Heart left ventricle (tissue), 13 donors: ENCODE data around the gene RNF181.

Experiments
- POLR2A ChIP-seq, 2 donors: fragments of 450-650 bp; IDR thresholded peaks; one replicate each; pipeline ENCODE4 v1.6.1; 2017; ENCODE audit warnings: antibody characterized with exemption in 2 of 2, mild to moderate bottlenecking in 2 of 2, moderate library complexity in 2 of 2
- TF ChIP-seq, protein P1 (sequence below), 12 donors: fragments of 200-600 bp; sonication (generic) in 4 of 12; IDR thresholded peaks; one replicate each; pipeline versions ENCODE4 v1.5.0 to v1.8.0; 2018 to 2022; ENCODE audit warnings: antibody characterized with exemption in 12 of 12, mild to moderate bottlenecking in 5 of 12
- donor health status: ischemic (EF 13 %, LVEDD 7.1; RV severe dilation, severe dysfunction).
- donor health status: DM: no; HTN: yes; CAD: no.
- donor health status: DM: no; HTN: no; CAD: no.
- donor health status: ischemic (EF 25% LVEDD 6.9; RV normal size, moderate dysfunction).
- donor health status: ischemic (EF 25% LVEDD 5.7; RV mildly dilated, moderate dysfunction).
- donor health status: ischemic (EF 35%, LVEDD 5.7; RV mildly dilated, moderate dysfunction).
- donor health status: nonischemic (EF 11% LVEDD 7.7; RV severe dilation, severe dysfunction).
- donor health status: DM: yes; HTN: yes; CAD: no.
- donor health status: PGD.
- donor health status: ischemic (EF 29% LVEDD 5.4; RV normal size, mild dysfunction).
- donor health status: nonischemic (EF 23%, LVEDD 6.1; RV moderate dilation, normal function).

DNA sequence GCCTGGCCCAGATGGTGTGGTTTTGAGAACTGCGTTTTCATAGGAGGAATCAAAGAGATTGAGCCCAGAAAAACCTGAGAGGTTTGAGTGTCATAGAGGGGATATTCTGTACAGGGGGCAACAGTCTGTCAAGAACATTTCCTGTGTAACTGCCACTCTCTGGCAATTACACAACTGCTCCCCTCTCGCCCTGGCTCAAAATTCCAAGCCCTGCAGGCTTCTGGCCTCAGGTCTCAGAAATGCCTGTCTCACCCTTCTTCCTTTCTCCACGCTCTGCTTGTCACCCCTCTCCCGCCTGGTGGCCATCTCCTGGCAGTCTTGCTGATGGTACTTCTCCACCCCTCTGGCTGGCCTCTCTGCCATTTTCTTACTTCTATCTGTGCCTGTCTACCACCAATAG, 7.3 kb upstream of the RNF181 start:
- TF ChIP-seq, protein P1, sequence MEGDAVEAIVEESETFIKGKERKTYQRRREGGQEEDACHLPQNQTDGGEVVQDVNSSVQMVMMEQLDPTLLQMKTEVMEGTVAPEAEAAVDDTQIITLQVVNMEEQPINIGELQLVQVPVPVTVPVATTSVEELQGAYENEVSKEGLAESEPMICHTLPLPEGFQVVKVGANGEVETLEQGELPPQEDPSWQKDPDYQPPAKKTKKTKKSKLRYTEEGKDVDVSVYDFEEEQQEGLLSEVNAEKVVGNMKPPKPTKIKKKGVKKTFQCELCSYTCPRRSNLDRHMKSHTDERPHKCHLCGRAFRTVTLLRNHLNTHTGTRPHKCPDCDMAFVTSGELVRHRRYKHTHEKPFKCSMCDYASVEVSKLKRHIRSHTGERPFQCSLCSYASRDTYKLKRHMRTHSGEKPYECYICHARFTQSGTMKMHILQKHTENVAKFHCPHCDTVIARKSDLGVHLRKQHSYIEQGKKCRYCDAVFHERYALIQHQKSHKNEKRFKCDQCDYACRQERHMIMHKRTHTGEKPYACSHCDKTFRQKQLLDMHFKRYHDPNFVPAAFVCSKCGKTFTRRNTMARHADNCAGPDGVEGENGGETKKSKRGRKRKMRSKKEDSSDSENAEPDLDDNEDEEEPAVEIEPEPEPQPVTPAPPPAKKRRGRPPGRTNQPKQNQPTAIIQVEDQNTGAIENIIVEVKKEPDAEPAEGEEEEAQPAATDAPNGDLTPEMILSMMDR (IDR thresholded peaks at IDR 0.05), result no peak
- TF ChIP-seq POLR2A (IDR thresholded peaks at IDR 0.05), result no peak
